Stimulated activated naive CD8-positive, alpha-beta T cell treated with anti-CD3 and anti-CD28 coated beads, Interleukin-15, Interleukin-2, amounts not matched to agents 100 U/mL and 50 U/mL, for 24 hours (primary cell): ENCODE measurements around the gene DHTKD1.
"Not testable (repeated sequence)": the region's sequence is repeated elsewhere in the genome, so short reads cannot be mapped to it uniquely, and the experiment has no call there.

Source experiments
- ATAC-seq: fragments of 150-1000 bp; cut with Tn5 transposase; one replicate; pipeline ENCODE4 v1.10.0; 2021
- DNase-seq: peaks from one replicate; pipeline ENCODE4 v3.0.0; 2021

DHTKD1 gene

DNA sequence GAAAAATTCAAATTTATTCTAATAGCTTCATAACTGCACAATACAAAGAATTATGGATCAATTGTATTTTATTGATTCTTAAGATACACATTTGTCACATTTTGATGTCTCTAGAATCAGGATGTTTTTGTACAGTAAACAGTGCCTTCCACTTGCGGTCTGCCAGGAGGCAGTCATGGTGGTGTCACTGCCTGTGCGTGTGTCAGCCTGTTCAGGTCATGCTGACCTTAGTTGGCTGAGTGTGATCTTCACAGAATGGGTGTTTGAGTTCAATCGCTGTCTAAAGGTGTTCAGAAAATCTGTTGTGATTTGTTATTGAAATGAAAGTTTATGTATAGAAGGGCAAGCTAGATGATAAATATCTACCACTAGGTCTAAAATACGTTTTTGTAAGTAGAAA is 81.4 kb downstream of the DHTKD1 start:
- DNase-seq (no peak), ATAC-seq (no peak)

DNA sequence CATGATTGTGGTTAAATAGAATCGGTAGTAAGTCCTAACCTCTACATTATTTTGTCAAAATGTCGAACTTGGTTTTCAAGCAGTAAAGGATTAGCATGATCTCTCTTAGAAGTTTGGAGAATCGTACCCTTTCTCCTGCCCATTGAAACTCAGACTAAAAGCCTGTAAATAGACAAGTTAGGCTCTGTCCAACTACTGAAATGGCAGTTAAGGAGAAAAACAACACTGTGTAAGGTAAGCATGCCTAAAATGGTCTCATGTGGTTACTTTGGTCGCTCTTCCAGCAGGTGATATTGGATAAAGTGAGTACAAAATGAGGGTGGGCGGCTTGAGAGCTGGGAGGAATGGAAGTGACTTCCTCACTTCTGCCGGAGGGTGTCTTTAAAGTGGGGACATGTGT is 85.8 kb downstream of the DHTKD1 start:
- no peak for DNase-seq
- no peak for ATAC-seq

DNA sequence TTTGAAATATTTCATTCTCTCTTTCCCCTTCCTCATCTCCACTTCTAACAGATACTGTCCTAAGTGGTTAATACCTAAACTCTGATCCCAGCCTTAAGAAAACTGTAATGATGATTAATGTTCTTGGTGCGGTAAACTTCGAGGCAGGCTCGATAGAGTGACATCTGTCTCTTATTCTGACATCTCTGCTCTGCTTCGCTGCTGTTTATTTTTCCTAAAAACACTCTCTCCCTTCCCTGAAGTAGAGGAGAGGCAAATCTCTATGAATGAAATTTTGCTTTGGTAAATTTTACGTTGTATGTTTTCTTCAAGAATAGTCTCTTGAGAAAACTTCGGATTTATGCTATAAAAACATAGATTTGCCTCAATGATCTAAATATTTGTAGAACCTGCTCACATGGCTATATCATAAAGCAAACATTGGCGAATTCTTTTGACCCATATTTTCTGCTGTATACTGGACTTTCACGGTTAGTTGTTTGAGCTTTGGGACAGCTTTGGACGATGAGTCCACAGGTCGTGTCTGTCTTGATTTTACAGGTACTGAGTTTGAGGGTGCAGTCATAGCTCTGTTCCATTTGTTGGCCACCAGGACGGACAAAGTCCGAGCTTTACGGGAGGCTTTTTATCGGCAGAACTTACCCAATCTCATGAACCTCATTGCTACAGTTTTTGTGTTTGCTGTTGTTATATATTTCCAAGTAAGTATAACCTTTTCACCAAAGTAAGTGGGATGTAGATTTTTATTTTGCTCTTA is 87.8 kb downstream of the DHTKD1 start:
- ATAC-seq (no peak), DNase-seq (no peak)

DNA sequence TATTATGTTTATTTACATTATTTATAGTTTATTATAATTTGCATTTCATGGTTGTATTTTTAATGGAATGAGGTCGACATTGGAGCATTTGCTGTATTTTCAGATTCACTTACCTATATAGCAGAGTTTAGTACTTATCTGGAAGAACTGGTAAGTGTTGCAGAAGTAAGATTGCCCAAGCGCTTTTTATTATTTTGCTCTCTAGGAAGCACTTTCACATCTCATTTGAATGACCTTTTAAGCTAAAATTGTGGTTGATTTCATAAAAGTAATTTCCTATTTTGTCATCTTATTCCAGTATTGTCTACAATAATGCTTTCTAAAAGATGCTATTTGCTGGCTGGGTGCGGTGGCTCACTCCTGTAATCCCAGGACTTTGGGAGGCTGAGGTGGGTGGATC is 89.4 kb downstream of the DHTKD1 start:
- DNase-seq (no peak), ATAC-seq (no peak)

DNA sequence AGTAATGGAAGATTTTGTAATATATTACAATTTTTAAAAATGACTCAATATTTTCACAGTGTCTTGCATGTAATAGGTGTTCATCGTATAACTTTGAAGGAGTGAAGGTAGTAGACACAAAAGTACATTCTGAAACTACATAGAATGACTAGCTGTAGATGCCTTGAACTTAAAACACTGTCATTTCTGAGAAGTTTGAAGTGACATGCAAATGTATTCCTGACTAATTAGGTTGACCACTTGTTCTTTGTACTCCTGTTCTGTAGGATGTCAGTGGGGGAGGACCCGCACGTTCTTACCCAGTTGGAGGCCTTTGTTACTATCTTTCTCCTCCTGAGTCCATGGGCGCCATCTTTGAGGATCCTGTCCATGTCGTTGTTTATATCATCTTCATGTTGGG is 91.9 kb downstream of the DHTKD1 start:
- ATAC-seq (no peak), DNase-seq (no peak)

DNA sequence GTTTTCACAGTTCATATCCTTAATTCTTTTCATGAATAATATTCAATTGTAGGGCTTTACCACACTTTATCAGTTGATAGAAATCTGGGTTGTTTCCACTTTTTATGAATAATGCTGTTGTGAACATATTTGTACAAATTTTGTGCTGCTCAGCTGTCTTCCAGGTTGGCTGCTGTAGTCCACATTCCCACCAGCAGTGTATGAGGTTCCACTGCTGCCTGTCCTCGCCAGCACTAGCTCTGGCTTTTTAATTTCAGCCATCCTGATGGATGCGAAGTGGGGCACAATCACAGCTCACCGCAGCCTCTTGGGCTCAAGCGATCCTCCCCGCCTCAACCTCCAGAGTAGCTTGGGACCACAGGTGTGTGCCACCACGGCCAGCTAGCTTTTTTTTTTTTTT is 94.2 kb downstream of the DHTKD1 start:
- no peak for DNase-seq
- ATAC-seq: no peak

DNA sequence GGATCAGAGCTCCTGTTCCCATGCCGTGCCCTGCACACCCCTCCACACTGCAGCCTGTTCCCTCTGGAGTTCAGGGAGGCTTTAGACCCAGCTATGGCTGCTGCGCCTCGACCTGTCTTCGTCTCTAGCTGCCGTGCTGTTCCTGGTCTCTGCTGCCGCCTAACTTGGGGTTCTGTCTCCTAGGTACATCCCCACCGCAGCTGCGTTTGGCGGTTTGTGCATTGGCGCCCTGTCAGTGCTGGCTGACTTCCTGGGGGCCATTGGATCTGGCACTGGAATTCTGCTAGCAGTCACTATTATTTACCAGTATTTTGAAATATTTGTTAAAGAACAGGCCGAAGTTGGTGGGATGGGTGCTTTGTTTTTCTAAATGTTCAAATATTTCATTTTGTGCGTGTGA is 95.3 kb downstream of the DHTKD1 start:
- no peak for DNase-seq

DNA sequence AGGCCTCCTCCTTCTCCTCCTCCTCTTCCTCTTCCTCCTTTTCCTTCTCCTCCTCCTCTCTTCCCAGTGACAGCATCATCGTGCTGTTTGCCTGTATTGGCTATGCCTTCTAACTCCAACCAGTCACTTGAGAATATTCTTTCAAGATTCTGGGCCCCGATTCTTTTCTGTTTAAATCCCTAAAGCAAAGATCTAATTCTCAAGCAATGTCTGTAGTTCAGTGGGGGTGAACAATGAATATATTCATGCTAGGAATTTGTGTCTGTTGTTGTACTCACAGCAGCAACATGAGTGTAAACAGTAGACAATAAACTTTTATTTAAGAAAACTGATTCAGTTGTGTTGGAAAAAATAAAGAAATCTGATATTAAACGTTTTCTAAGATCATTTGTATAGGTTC is 96.3 kb downstream of the DHTKD1 start:
- no peak for DNase-seq
- no peak for ATAC-seq

More for the DNA sequence above, 95.3 kb downstream of the DHTKD1 start:
- ATAC-seq: no peak

DNA sequence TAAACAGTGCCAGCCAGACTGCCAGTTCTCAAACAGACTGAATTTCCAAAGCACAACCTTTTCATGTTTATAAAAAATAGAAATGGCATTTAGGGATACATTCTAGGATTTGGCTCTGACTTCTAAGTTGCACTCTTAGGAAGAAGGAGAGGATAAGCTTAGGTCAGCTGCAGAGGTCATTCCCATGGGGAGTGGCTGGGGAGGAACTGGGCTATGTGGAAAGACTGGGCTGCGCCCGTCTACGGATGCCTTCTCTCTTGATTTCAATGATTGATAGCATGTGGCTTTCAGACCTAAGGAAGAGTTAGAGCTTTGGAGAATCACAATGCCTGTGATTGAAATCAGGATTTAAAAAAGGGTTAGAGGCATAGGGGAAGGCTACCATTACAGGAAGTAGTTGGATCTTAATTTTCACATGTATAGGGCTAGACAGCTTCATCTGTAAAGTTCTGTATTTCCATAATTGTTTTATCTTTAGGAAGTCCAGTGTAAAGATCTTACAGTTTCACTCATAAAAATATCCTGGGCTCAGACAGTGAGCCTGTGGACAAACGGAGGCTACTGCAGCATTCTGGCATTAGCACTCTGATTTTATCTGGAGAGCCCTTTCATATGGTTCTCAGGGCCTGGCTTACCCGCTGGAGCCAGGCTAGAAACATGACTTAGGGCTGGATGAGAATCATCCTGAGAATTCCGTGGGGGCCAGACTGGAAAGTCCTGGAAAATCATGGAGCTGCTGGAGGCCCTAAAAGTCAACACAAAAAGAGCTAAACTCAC is 97.4 kb downstream of the DHTKD1 start:
- no peak for ATAC-seq
- no peak for DNase-seq

DNA sequence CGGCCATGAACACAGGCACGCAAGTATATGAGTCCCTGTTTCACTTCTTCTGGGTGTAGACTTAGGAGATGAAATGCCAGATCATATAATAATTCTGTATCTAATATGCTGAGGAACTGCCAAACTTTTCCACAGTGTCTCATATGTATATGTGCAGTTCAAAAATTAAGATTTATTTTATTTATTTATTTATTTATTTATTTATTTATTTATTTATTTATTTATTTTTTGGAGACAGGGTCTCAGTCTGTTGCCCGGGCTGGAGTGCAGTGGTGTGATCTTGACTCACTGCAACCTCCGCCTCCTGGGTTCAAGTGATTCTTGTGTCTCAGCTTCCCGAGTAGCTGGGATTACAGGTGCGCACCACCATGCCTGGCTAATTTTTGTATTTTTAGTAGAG is 102.8 kb downstream of the DHTKD1 start:
- not testable (repeated sequence) for ATAC-seq, DNase-seq
